HepG2 (cell line): ENCODE results near the gene TCEA3. TPM values are rescaled to one million over a fixed set of nuclear protein-coding genes. Genes with fewer than 3 reads are reported as not detected.

Experiments used
- ATAC-seq: fragments of 200-7000 bp; cut with Tn5 transposase; 3 replicates; pipeline ENCODE4 v1.9.1; 2020; ENCODE audit warnings: mild to moderate bottlenecking, moderate library complexity
- BruUV-seq: library from RNA; stranded (reverse); fragments of 400-500 nt; replicated peaks from 2 replicates; lab custom pipeline; 2021; lab: Mats Ljungman, UMichigan
- CTCF ChIA-PET: fragments of 300-600 bp; formaldehyde crosslinking; extraction: SDS; loops from one replicate; lab custom pipeline; 2021; ENCODE audit warnings: low total read pairs, inconsistent platforms, low intra/inter-chr PET ratio; lab: Yijun Ruan, JAX
- POLR2A ChIA-PET: fragments of 350-600 bp; sonication (Branson Sonifier 250); formaldehyde crosslinking; loops from one replicate; lab custom pipeline; 2020; ENCODE audit warnings: antibody characterized with exemption, inconsistent platforms; lab: Yijun Ruan, JAX
- DNase-seq: peaks from one replicate; pipeline ENCODE4 v3.0.0-alpha.2; 2015; ENCODE audit warnings: low spot score
- FAIRE-seq: peaks from 3 replicates; lab custom pipeline; 2011; peaks lifted over from hg19 to GRCh38; lab: Jason Lieb, UNC
- H2AFZ ChIP-seq: one replicate; pipeline ENCODE4 v1.6.1; 2011; ENCODE audit warnings: low read length, inconsistent platforms
- H3K27ac ChIP-seq: fragments of 300-600 bp; 3 replicates; pipeline ENCODE4 v1.8.0; 2011; ENCODE audit warnings: mixed run types, mild to moderate bottlenecking, mixed read lengths, low read length, inconsistent platforms; ENCODE audit not compliant: insufficient read depth; ENCODE audit errors: extremely low read length
- H3K27me3 ChIP-seq, 2 experiments: fragments of 200-600 bp in 1 of 2; 2 replicates in 1 of 2; 3 replicates in 1 of 2; pipeline versions ENCODE4 v1.6.0 to v1.8.0; 2011; ENCODE audit warnings: low read length in 2 of 2, mild to moderate bottlenecking in 2 of 2, moderate library complexity in 2 of 2, inconsistent platforms in 1 of 2; ENCODE audit not compliant: insufficient read depth in 2 of 2, control insufficient read depth in 1 of 2
- H3K36me3 ChIP-seq, 2 experiments: fragments of 200-600 bp in 1 of 2; replicated peaks in 1 of 2; 2 replicates in 1 of 2; 3 replicates in 1 of 2; pipeline versions ENCODE4 v1.5.1 to v1.8.0; 2011; ENCODE audit warnings: low read length in 2 of 2, inconsistent platforms in 1 of 2; ENCODE audit not compliant: insufficient read depth in 2 of 2, control insufficient read depth in 1 of 2
- H3K4me1 ChIP-seq: 2 replicates; pipeline ENCODE4 v1.5.1; 2012; ENCODE audit warnings: low read length, inconsistent platforms; ENCODE audit not compliant: insufficient read depth
- H3K4me2 ChIP-seq: 2 replicates; pipeline ENCODE4 v1.6.0; 2011; ENCODE audit warnings: low read depth, low read length, inconsistent platforms
- H3K4me3 ChIP-seq, 3 experiments: fragments of 200-600 bp in 1 of 3; sonication (generic), shearing (Covaris generic) in 1 of 3; replicated peaks in 1 of 3; 2 replicates each; pipeline ENCODE4 v1.5.1; 2011 to 2016; ENCODE audit warnings: low read length in 3 of 3, inconsistent platforms in 2 of 3, low read depth in 2 of 3, mild to moderate bottlenecking in 2 of 3, control low read depth in 1 of 3, mixed read lengths in 1 of 3; ENCODE audit not compliant: insufficient read depth in 1 of 3
- H3K79me2 ChIP-seq: one replicate; pipeline ENCODE4 v1.6.1; 2011; ENCODE audit warnings: low read length, inconsistent platforms; ENCODE audit not compliant: insufficient read depth
- H3K9ac ChIP-seq: 2 replicates; pipeline ENCODE4 v1.6.0; 2011; ENCODE audit warnings: mild to moderate bottlenecking, low read depth, low read length, inconsistent platforms; ENCODE audit not compliant: insufficient read depth
- H3K9me3 ChIP-seq: 2 replicates; pipeline ENCODE4 v1.5.1; 2012; ENCODE audit warnings: mild to moderate bottlenecking, low read length
- H4K20me1 ChIP-seq: 2 replicates; pipeline ENCODE4 v1.6.0; 2011; ENCODE audit warnings: inconsistent platforms, mild to moderate bottlenecking, low read length, moderate library complexity; ENCODE audit not compliant: insufficient read depth
- BCL6 ChIP-seq: IDR thresholded peaks from 2 replicates; pipeline ENCODE4 v1.6.1; 2016; ENCODE audit warnings: missing genetic modification reagents, missing compliant biosample characterization
- BHLHE40 ChIP-seq: IDR thresholded peaks from 2 replicates; pipeline ENCODE4 v1.6.1; 2011; ENCODE audit warnings: low read length, improper control_type of control experiment
- BORCS8-MEF2B ChIP-seq: sonication (generic); formaldehyde crosslinking; IDR thresholded peaks from 2 replicates; pipeline ENCODE4 v1.8.0; 2022; ENCODE audit warnings: mild to moderate bottlenecking, missing genetic modification reagents
- CBX1 ChIP-seq: IDR thresholded peaks from one replicate; pipeline ENCODE4 v1.6.1; 2016; ENCODE audit warnings: antibody characterized with exemption, low read depth
- CHD2 ChIP-seq: IDR thresholded peaks from 2 replicates; pipeline ENCODE4 v1.6.1; 2011; ENCODE audit warnings: low read depth, low read length, improper control_type of control experiment
- GFI1 ChIP-seq: sonication (generic); formaldehyde crosslinking; IDR thresholded peaks from 2 replicates; pipeline ENCODE4 v1.5.0; 2020; ENCODE audit warnings: missing genetic modification reagents, mild to moderate bottlenecking, borderline replicate concordance
- HNRNPL ChIP-seq: fragments of 200-400 bp; formaldehyde crosslinking; IDR thresholded peaks from 2 replicates; pipeline ENCODE4 v1.6.1; 2017; ENCODE audit warnings: mild to moderate bottlenecking, low read depth, low read length
- POLR2A ChIP-seq, 2 experiments: IDR thresholded peaks; 2 replicates each; pipeline ENCODE4 v1.6.1; 2011; ENCODE audit warnings: low read depth in 2 of 2, low read length in 2 of 2, mild to moderate bottlenecking in 1 of 2, moderate library complexity in 1 of 2; ENCODE audit not compliant: insufficient read depth in 1 of 2
- SP140L ChIP-seq: sonication (generic); formaldehyde crosslinking; IDR thresholded peaks from 2 replicates; pipeline ENCODE4 v1.4.0; 2020; ENCODE audit warnings: missing genetic modification reagents, borderline replicate concordance
- TAF1 ChIP-seq: sonication (generic); formaldehyde crosslinking; IDR thresholded peaks from 2 replicates; pipeline ENCODE4 v1.4.0; 2020; ENCODE audit warnings: missing genetic modification reagents
- TBX2 ChIP-seq: sonication (generic); formaldehyde crosslinking; IDR thresholded peaks from 2 replicates; pipeline ENCODE4 v1.5.0; 2020; ENCODE audit warnings: missing genetic modification reagents, mild to moderate bottlenecking, borderline replicate concordance
- ZBTB3 ChIP-seq: sonication (generic); formaldehyde crosslinking; IDR thresholded peaks from 2 replicates; pipeline ENCODE4 v1.4.0; 2020; ENCODE audit warnings: low read depth, mild to moderate bottlenecking, moderate library complexity, missing genetic modification reagents, borderline replicate concordance
- ZBTB7A ChIP-seq: sonication (generic); formaldehyde crosslinking; IDR thresholded peaks from 2 replicates; pipeline ENCODE4 v1.8.0; 2022; ENCODE audit warnings: mild to moderate bottlenecking, missing genetic modification reagents
- ZNF230 ChIP-seq: sonication (generic); formaldehyde crosslinking; IDR thresholded peaks from 2 replicates; pipeline ENCODE4 v1.4.0; 2020; ENCODE audit warnings: mild to moderate bottlenecking, missing genetic modification reagents
- ZNF569 ChIP-seq: sonication (generic); formaldehyde crosslinking; IDR thresholded peaks from 2 replicates; pipeline ENCODE4 v1.5.0; 2020; ENCODE audit warnings: mild to moderate bottlenecking, missing genetic modification reagents, moderate library complexity, borderline replicate concordance
- ZNF850 ChIP-seq: sonication (generic); formaldehyde crosslinking; conservative IDR thresholded peaks from 2 replicates; pipeline ENCODE4 v1.9.0; 2021; ENCODE audit warnings: mild to moderate bottlenecking, missing genetic modification reagents
- WGBS: methylation state at CpG from one replicate; pipeline ENCODE4 v1.1.6; 2017; ENCODE audit warnings: low lambda C conversion rate; 5-methylcytosine and 5-hydroxymethylcytosine counted together
- in situ Hi-C: cut with HindIII; loops from 2 replicates; pipeline ENCODE4 v1.10.0; 2017; ENCODE audit warnings: low pct_unique_long_range_greater_than_20kb; ENCODE audit not compliant: extremely low pct_ligation_motif_present
- intact Hi-C: fragments of 100-400 bp; cut with micrococcal nuclease; formaldehyde crosslinking; loops from one replicate; pipeline ENCODE4 v1.10.0; 2022; ENCODE audit not compliant: unreplicated experiment
- polyA plus RNA-seq, 8 experiments: library from polyadenylated mRNA; depleted of rRNA in 3 of 8; stranded (reverse) in 7 of 8; unstranded in 1 of 8; fragments of >200 nt; fragmentation: Illumina TruSeq in 4 of 8; extraction: Trizol in 4 of 8; gene quantifications; 2 replicates each; pipeline versions ENCODE4 v1.2.1 to v1.2.3, GENCODE V29; 2011 to 2016; ENCODE audit warnings: low read depth in 4 of 8, missing spikeins in 1 of 8, mixed read lengths in 1 of 8; ENCODE audit not compliant: insufficient read depth in 1 of 8
- total RNA-seq, 5 experiments: library from RNA; depleted of rRNA; stranded (reverse); fragments of >200 nt; fragmentation: Illumina TruSeq; extraction: Trizol; gene quantifications; 2 replicates each; pipeline ENCODE4 v1.2.3, GENCODE V29; 2016; ENCODE audit warnings: low read depth in 1 of 5
- TF ChIP-seq, protein P1 (sequence below): sonication (generic); formaldehyde crosslinking; IDR thresholded peaks from 2 replicates; pipeline ENCODE4 v1.8.0; 2022; ENCODE audit warnings: missing genetic modification reagents, mild to moderate bottlenecking, inconsistent platforms, borderline replicate concordance
- TF ChIP-seq, protein P2 (sequence below): sonication (generic); formaldehyde crosslinking; IDR thresholded peaks from 2 replicates; pipeline ENCODE4 v1.5.0; 2020; ENCODE audit warnings: missing genetic modification reagents
- TF ChIP-seq, protein P3 (sequence below): sonication (generic); formaldehyde crosslinking; IDR thresholded peaks from 2 replicates; pipeline ENCODE4 v1.4.0; 2020; ENCODE audit warnings: mild to moderate bottlenecking, missing genetic modification reagents
- TF ChIP-seq, protein P4 (sequence below): IDR thresholded peaks from 2 replicates; pipeline ENCODE4 v1.6.1; 2012; ENCODE audit warnings: low read depth, low read length, improper control_type of control experiment

TCEA3 gene
- total and polyA plus RNA-seq, 2 of the 13 experiments (the other 11 are each of a cell fraction or from before 2014, with no cell fraction given): 55.5 to 84.6 TPM

DNA sequence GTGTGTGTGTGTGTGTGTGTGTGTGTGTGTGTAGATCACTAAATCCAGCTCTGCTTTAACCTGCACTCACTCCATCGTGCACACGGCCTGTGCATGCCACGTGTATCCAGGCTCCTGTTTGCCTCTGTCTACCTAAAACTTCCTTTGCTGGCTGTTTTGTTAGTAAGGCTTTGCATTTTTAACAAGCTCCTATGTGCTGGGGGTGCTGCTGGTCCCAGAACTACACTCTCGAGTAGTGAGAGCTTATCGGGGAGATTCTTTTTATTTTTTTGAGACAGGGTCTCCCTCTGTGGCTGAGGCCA lies 596 bp upstream of the TCEA3 start (continued):
- TF ChIP-seq, protein P1, sequence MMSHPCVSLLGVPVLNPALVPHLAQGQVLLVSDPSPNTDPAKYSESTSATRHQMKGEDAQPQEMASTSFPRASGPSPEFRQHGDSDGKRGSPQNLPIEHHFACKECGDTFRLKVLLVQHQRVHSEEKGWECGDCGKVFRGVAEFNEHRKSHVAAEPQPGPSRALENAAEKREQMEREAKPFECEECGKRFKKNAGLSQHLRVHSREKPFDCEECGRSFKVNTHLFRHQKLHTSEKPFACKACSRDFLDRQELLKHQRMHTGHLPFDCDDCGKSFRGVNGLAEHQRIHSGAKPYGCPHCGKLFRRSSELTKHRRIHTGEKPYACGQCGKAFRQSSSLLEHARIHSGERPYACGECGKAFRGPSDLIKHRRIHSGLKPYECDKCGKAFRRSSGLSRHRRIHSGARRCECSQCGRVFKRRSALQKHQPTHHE: no peak; the same call in 1 of the 2 replicates
- TF ChIP-seq BORCS8-MEF2B (CRISPR knock-in tag) (peak; percentile 71; the same call in 1 of the 2 replicates), ZNF230 (no peak), POLR2A (IDR thresholded peaks at IDR 0.05; ENCODE audit: insufficient read depth in 1 of 2, low read depth in 2 of 2, low read length in 2 of 2) (peak in 1 of 2 experiments; percentile 28; a peak in 1 of 4 replicates), TBX2 (no peak), HNRNPL (no peak), ZBTB7A (CRISPR knock-in tag) (0 out of 2 replicates have a peak, but pooled peaks have one; percentile 26), SP140L (CRISPR knock-in tag) (no peak)
- TF ChIP-seq, protein P2, sequence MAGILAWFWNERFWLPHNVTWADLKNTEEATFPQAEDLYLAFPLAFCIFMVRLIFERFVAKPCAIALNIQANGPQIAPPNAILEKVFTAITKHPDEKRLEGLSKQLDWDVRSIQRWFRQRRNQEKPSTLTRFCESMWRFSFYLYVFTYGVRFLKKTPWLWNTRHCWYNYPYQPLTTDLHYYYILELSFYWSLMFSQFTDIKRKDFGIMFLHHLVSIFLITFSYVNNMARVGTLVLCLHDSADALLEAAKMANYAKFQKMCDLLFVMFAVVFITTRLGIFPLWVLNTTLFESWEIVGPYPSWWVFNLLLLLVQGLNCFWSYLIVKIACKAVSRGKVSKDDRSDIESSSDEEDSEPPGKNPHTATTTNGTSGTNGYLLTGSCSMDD (CRISPR knock-in tag): no peak

DNA sequence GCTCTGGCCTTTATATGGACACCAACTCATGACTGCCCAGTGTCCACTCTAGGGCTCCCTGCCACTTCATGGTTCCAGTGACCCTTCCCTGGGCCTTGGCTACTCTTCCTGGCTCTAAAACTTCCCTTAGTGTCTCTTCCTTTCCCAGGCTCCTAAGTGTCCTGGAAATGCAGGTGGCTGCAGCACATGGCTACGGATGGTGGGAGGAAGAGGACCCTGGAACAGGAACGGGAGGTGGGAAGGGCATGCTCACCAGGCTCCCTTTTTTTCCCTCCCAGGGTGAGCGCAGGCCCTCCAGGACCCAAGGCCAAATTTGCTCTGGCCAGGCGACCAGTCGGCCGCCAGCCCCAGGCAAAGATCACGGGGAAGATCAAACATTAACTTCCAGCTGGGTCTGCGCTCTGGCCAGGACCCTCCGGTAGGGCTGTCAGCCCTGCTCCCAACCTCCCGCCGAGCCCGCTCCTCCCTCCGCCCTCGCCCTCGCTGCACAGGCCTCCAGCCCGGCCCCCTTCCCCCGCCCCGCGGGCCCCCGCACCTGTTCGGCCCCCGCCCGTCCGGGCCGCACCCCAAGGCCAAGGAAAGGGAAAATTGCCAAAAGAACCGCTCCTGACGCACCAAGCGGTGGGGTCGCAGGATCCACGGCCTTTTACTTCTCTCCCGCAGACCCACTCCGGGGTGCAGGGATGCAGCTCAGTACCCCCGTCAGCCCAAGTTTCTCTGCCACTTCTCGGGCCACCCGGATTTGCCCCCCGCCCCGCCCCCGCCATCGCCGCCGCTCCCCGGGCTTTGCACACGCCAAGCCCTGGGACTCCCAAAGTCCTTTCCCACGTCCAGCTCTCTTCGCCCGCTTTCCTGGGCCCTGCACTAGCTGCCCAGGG lies 894 bp downstream of the TCEA3 start:
- Histone ChIP-seq H3K27ac (peak overlapping the region; percentile 92), H3K36me3 (peaks cover 1 to 12% of the 10 kb centered on the region in 2 experiments; a peak in 4 of 5 replicates), H3K79me2 (peaks cover 44% of the 10 kb centered on the region), H3K9ac (peak overlapping the region; percentile 90), H3K27me3 (no peaks in the 10 kb centered on the region), H3K9me3 (no peaks in the 10 kb centered on the region), H4K20me1 (no peaks in the 10 kb centered on the region), H3K4me1 (peaks cover 79% of the 10 kb centered on the region), H3K4me3 (peak overlapping the region; percentile 62 to 88 (median 73)), H3K4me2 (peak overlapping the region; percentile 78), H2AFZ (no peak overlapping the region)
- intact Hi-C loops: no loop called here
- peak; percentile 85 for DNase-seq
- ChIA-PET POLR2A (interaction anchor here (0.9 to 3.7 kb wide), 16 partner anchors 12 to 138 kb away, joined by 3 to 22 read pairs (median 4); partner anchors contain the start of genes ASAP3 and HNRNPR), CTCF (no interaction called here)
- WGBS: 2% methylated on average over 21 of the region's 46 CpGs
- in situ Hi-C loops: no loop called here
- peak; percentile 83 for FAIRE-seq
- BruUV-seq: no TSS peak
- peak; percentile 89 for ATAC-seq
- TF ChIP-seq ZBTB3 (no peak), BHLHE40 (no peak), GFI1 (no peak), ZNF569 (no peak), BCL6 (0 out of 2 replicates have a peak, but pooled peaks have one; percentile 12), TAF1 (CRISPR knock-in tag) (peak; percentile 83), CBX1 (no peak), ZNF850 (CRISPR knock-in tag) (no peak), CHD2 (no peak)
- TF ChIP-seq, protein P3, sequence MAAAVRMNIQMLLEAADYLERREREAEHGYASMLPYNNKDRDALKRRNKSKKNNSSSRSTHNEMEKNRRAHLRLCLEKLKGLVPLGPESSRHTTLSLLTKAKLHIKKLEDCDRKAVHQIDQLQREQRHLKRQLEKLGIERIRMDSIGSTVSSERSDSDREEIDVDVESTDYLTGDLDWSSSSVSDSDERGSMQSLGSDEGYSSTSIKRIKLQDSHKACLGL (CRISPR knock-in tag): no peak; the same call in 1 of the 2 replicates
- TF ChIP-seq, protein P4, sequence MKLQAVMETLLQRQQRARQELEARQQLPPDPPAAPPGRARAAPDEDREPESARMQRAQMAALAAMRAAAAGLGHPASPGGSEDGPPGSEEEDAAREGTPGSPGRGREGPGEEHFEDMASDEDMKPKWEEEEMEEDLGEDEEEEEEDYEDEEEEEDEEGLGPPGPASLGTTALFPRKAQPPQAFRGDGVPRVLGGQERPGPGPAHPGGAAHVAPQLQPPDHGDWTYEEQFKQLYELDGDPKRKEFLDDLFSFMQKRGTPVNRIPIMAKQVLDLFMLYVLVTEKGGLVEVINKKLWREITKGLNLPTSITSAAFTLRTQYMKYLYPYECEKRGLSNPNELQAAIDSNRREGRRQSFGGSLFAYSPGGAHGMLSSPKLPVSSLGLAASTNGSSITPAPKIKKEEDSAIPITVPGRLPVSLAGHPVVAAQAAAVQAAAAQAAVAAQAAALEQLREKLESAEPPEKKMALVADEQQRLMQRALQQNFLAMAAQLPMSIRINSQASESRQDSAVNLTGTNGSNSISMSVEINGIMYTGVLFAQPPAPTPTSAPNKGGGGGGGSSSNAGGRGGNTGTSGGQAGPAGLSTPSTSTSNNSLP: no peak
